ENCODE measurements around the gene CTCF.

CTCF gene

GRCh38 chr16:67668495-67669157 lies 106.3 kb downstream of the CTCF start:
- no peak for DNase-seq

GRCh38 chr16:67669499-67670101 lies 107.3 kb downstream of the CTCF start:
- no peak for DNase-seq

DNA sequence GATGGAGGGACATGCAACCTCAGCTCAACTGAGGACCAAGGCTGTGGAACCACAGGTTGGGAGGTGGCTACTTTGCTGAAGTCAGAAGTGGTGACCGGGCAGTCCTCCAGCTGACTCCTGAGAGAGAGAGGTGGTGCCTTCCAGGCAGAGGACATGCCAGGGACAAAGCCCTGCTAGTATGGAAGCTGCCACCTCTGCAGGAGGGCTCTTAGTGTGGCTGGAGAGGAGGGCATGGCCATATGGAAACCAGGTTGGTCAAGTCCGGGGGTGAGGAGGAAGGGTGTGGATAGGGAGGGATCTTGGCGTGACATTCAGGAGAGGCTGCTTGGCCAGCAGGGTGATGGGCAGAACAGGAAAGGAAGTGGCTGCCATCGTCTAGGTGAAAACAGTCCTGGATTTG lies 110.0 kb downstream of the CTCF start:
- DNase-seq = no peak

DNA sequence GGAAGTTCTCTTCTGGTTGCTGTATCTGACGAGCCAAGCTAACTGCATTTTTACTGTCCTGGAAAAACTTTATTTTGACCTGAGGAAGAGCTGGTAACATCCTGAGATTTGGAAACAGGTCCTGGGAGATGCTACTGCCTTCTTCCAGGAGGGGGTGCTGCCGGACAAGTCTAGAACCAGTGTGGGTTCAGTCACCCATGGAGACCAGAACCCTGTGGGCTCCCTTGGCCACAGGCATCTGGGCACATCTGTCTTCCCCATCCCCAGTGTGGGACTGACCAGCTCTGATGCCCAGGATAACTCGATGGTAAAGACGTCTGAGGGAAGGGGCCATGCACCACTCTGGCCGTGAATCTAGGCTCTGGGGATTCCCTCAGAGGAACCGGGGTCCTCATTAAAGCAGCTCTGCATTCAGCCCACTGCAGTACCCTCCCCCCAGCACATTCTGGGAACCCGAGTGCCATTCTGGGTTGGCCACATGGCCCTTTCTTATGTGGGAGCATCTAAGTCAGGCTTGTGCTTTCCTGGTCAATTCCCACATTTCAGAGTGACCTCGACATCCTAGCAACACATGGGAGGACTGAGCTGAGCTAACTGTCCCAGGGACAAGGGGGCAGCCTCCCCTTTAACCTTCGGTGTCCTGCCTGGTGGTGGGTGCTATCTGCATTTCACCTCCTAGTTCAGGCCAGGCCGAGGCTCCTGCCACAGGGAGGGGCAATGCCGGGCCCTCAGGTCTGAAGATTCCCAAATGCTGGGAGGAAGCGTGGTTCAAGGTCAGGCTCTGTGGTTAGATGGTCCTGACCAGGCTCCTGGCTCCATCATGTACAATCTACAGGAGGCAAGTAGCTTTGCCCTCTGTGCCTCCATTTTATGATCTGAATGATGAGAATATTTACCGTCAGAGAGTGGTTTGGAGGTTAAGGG lies 110.7 kb downstream of the CTCF start:
- DNase-seq = no peak

GRCh38 chr16:67673712-67674580 lies 111.6 kb downstream of the CTCF start:
- DNase-seq = no peak

DNA sequence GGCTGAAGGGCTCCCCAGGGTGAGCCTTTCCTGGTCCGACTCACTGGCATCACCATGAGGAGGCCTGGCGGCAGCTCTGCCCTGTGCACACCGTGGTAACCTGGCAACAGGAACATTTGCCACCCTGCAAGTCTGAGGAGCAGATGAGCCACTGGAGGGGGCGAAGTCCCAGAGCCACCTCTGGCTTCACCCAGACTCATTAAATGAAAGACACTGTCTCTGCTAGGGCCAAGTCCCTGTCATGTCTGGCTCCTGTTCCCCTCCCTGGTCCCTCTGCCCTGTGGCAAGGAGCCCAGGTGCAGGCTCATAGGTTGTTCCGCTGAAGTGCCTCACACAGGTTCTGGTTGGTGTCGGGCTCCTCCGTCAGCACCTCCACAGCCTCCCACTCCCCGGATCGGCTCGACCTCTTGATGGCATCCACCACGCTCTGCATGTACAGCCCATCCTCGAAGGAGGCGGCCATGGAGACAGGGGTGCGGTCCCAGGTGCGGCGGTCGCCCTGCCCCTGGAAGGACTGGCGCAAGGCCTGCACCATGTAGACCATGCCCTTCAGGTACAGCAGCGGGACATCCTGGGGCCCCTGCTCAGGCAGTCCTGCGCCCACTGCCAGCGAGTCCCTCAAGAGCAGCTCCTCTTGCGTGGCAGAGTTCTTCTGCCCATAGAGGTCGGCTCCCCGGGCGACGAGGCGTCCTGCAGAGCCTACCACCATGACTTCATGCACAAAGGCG lies 112.7 kb downstream of the CTCF start:
- no peak for DNase-seq

GRCh38 chr16:67675579-67675935 lies 113.2 kb downstream of the CTCF start:
- DNase-seq = no peak

GRCh38 chr16:67675999-67676398 lies 113.7 kb downstream of the CTCF start:
- no peak for DNase-seq

- no peak for DNase-seq
These were observed 114.2 kb downstream of the CTCF start for GRCh38 chr16:67676516-67676915.

- no peak for DNase-seq
These were observed 114.6 kb downstream of the CTCF start for GRCh38 chr16:67676939-67677338.

DNA sequence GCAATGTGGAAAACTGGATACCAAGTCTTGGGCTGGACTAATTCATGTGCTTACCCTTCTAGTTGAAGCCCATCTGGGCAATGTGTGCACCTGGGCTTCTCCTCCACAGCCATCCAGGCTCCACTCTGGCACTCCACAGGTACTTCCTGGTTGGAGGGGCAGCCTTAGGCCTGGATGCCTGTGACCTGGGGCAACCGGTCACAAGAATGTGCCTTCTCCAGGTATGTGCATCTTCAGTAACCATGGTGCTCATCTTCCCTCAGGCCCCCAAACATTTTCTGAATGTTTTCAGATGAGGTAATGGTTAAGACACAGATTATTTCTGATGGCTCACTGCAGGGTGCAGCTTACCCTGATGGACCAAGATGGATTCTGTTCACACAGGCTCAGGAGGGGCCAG lies 115.4 kb downstream of the CTCF start:
- no peak for DNase-seq

DNA sequence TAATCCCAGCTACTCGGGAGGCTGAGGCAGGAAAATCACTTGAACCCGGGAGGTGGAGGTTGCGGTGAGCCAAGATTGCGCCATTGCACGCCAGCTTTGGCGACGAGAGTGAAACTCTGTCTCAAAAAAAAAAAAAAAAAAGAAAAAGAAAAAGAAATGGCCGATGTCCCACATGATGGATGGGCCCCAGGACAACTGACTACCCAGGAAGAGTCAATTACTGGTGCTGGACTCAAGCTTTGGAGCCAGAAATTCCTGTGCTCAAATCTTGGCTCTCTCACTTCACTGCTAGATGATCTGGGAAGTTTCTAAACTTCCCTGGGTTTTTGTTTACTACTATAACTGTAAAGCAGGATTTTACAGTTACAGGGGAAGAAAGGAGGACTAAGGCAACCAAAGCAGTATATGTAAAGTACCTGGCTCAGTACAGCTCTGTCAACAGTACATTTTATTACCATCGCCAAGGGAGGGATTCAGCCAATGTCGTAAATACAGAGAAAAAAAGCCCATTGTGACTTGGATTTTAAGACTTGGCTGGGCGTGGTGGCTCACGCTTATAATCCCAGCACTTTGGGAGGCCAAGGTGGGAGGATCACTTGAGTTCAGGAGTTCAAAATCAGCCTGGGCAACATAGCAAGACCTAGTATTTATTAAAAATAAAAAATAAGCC lies 116.2 kb downstream of the CTCF start:
- DNase-seq = no peak

- no peak for DNase-seq
These were observed 117.9 kb downstream of the CTCF start for GRCh38 chr16:67679935-67680897.

GRCh38 chr16:67683767-67684166 lies 121.4 kb downstream of the CTCF start:
- no peak for DNase-seq

- DNase-seq = no peak
These were observed 123.2 kb downstream of the CTCF start for GRCh38 chr16:67685388-67686112.

Data from NCI-H1436 treated with DMSO at 0.1 percent for 48 hours (cell line).